OCI-LY3 (cell line): ENCODE results near the gene FSTL4.

Source experiments
- H2AFZ ChIP-seq: fragments of 200-600, 300-600 bp; shearing (Covaris generic); 2 replicates; pipeline ENCODE4 v1.6.0; 2014; ENCODE audit warnings: antibody characterized with exemption, low read depth, low read length
- H3K27ac ChIP-seq: fragments of 200-600, 300-600 bp; sonication (generic); 2 replicates; pipeline ENCODE4 v1.5.1; 2014; ENCODE audit warnings: mild to moderate bottlenecking, low read length, moderate library complexity, mixed read lengths
- H3K27me3 ChIP-seq: fragments of 200-600, 300-600 bp; sonication (generic); 2 replicates; pipeline ENCODE4 v1.6.1; 2014; ENCODE audit warnings: low read depth, low read length, mixed read lengths
- H3K36me3 ChIP-seq: fragments of 200-600, 300-600 bp; sonication (generic); replicated peaks from 2 replicates; pipeline ENCODE3; 2014; ENCODE audit warnings: low read depth, low read length, mixed read lengths
- H3K4me1 ChIP-seq: fragments of 300-600, 200-600 bp; sonication (generic); 2 replicates; pipeline ENCODE4 v1.6.1; 2014; ENCODE audit warnings: low read length, mixed read lengths
- H3K4me2 ChIP-seq: fragments of 200-600, 300-600 bp; sonication (generic); 2 replicates; pipeline ENCODE4 v1.6.1; 2014; ENCODE audit warnings: low read length, mixed read lengths
- H3K4me3 ChIP-seq: fragments of 300-600, 200-600 bp; sonication (generic); 2 replicates; pipeline ENCODE4 v1.5.1; 2014; ENCODE audit warnings: antibody characterized with exemption, mild to moderate bottlenecking, low read length, moderate library complexity
- H3K79me2 ChIP-seq: fragments of 300-600, 200-600 bp; shearing (Covaris generic); 2 replicates; pipeline ENCODE4 v1.6.1; 2014; ENCODE audit warnings: mild to moderate bottlenecking, low read length, mixed read lengths
- H3K9ac ChIP-seq: fragments of 300-600, 200-600 bp; shearing (Covaris generic); 2 replicates; pipeline ENCODE4 v1.6.0; 2014; ENCODE audit warnings: mild to moderate bottlenecking, low read length, moderate library complexity
- H3K9me3 ChIP-seq: fragments of 200-600, 300-600 bp; shearing (Covaris generic); 2 replicates; pipeline ENCODE4 v1.6.1; 2014; ENCODE audit warnings: low read length, mixed read lengths; ENCODE audit not compliant: insufficient read depth
- H4K20me1 ChIP-seq: fragments of 200-600, 300-600 bp; sonication (generic); 2 replicates; pipeline ENCODE4 v1.6.1; 2016; ENCODE audit warnings: low read length, mixed read lengths; ENCODE audit not compliant: insufficient read depth
- CTCF ChIP-seq: fragments of 200-600, 300-600 bp; sonication (generic); IDR thresholded peaks from 2 replicates; pipeline ENCODE4 v1.5.1; 2014; ENCODE audit warnings: antibody characterized with exemption, low read length, low read depth
- EZH2phosphoT487 ChIP-seq: fragments of 200-600 bp; shearing (Covaris generic); IDR thresholded peaks from 2 replicates; pipeline ENCODE4 v1.6.1; 2018; ENCODE audit warnings: antibody characterized with exemption, mixed run types, low read depth

Gene FSTL4

GRCh38 chr5:133289686-133290367, 322.5 kb downstream of the FSTL4 start:
- H3K27me3 ChIP-seq: no peaks in the 10 kb centered on the region
- no peaks in the 10 kb centered on the region for H3K36me3 ChIP-seq
- no peak overlapping the region for H3K4me2 ChIP-seq
- H3K9ac ChIP-seq: no peak overlapping the region
- no peaks in the 10 kb centered on the region for H3K79me2 ChIP-seq
- no peak overlapping the region for H3K4me3 ChIP-seq
- no peaks in the 10 kb centered on the region for H4K20me1 ChIP-seq
- H3K27ac ChIP-seq: no peak overlapping the region
- H2AFZ ChIP-seq: no peak overlapping the region
- no peak for TF ChIP-seq EZH2phosphoT487
- TF ChIP-seq CTCF: no peak
- no peaks in the 10 kb centered on the region for H3K9me3 ChIP-seq
- no peaks in the 10 kb centered on the region for H3K4me1 ChIP-seq

GRCh38 chr5:133287500-133287899, 324.8 kb downstream of the FSTL4 start:
- H3K4me1 ChIP-seq: no peaks in the 10 kb centered on the region
- H3K79me2 ChIP-seq: no peaks in the 10 kb centered on the region
- no peak overlapping the region for H3K9ac ChIP-seq
- no peak overlapping the region for H3K27ac ChIP-seq
- H3K36me3 ChIP-seq: no peaks in the 10 kb centered on the region
- no peaks in the 10 kb centered on the region for H3K9me3 ChIP-seq
- no peak overlapping the region for H2AFZ ChIP-seq
- no peaks in the 10 kb centered on the region for H3K27me3 ChIP-seq
- no peaks in the 10 kb centered on the region for H4K20me1 ChIP-seq
- TF ChIP-seq CTCF: no peak
- TF ChIP-seq EZH2phosphoT487: no peak
- no peak overlapping the region for H3K4me2 ChIP-seq
- H3K4me3 ChIP-seq: no peak overlapping the region

GRCh38 chr5:133286483-133286882, 325.9 kb downstream of the FSTL4 start:
- Histone ChIP-seq H3K36me3 (no peaks in the 10 kb centered on the region), H3K27ac (no peak overlapping the region), H4K20me1 (no peaks in the 10 kb centered on the region), H3K9me3 (no peaks in the 10 kb centered on the region), H3K27me3 (no peaks in the 10 kb centered on the region), H2AFZ (no peak overlapping the region), H3K79me2 (no peaks in the 10 kb centered on the region), H3K4me2 (no peak overlapping the region), H3K4me1 (no peaks in the 10 kb centered on the region), H3K4me3 (no peak overlapping the region), H3K9ac (no peak overlapping the region)
- TF ChIP-seq EZH2phosphoT487 (no peak), CTCF (no peak)

- Histone ChIP-seq H3K4me3 (no peak overlapping the region), H3K9me3 (no peaks in the 10 kb centered on the region), H3K4me1 (no peaks in the 10 kb centered on the region), H4K20me1 (no peaks in the 10 kb centered on the region), H3K27ac (no peak overlapping the region), H3K27me3 (no peaks in the 10 kb centered on the region), H2AFZ (no peak overlapping the region), H3K79me2 (no peaks in the 10 kb centered on the region), H3K9ac (no peak overlapping the region), H3K36me3 (no peaks in the 10 kb centered on the region), H3K4me2 (no peak overlapping the region)
- TF ChIP-seq EZH2phosphoT487 (no peak), CTCF (no peak)
These were observed 326.7 kb downstream of the FSTL4 start for GRCh38 chr5:133285583-133286021.
